GM19193 (cell line): Measurements from ENCODE around the gene TTC38.

Experiments used
- POLR2A ChIP-seq: IDR thresholded peaks from 4 replicates; pipeline ENCODE4 v1.6.1; 2011; ENCODE audit not compliant: insufficient read depth, insufficient read length; ENCODE audit errors: extremely low read depth

TTC38 gene

GRCh38 chr22:46295277-46295971, 27.6 kb downstream of the TTC38 start:
- no peak for TF ChIP-seq POLR2A

GRCh38 chr22:46296257-46297150, 28.7 kb downstream of the TTC38 start, which contains the start of gene GTSE1:
Gene GTSE1, plus strand, starts transcription at chr22:46296870. Its CDS starts 531 bp downstream, at chr22:46297401.
- peak; percentile 89 for TF ChIP-seq POLR2A

DNA sequence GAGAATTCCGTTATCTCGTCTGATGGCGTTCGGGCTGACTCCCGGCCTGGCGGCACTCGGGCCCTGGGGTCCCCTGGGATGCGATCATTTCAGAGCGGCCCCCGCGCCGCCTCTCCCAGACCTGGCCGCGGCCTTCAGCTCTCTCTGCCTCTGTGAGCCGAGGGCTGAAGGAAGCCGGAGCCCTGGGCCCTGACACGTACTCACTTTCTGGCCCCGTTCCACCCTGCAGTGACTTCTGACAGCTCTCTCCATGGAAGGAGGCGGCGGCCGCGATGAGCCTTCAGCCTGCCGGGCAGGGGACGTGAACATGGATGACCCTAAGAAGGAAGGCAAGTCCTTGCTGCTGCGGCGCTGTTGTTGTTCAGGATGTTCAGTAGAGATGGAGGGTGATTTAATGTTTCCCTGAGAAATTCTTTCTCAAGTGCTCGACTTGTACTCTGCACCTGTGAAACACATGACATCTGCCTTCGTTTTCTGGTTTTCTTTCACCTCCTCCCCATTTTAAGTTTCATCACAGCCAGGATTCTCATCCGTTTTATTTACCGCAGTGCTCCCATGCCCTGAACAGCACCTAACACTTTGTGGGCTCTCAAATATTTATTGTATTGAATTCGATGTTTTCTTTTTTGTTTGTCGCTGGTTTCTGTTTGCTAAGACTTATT, 29.5 kb downstream of the TTC38 start:
- TF ChIP-seq POLR2A: no peak

- no peak for TF ChIP-seq POLR2A
These were observed 31.3 kb downstream of the TTC38 start for GRCh38 chr22:46299101-46299500.

DNA sequence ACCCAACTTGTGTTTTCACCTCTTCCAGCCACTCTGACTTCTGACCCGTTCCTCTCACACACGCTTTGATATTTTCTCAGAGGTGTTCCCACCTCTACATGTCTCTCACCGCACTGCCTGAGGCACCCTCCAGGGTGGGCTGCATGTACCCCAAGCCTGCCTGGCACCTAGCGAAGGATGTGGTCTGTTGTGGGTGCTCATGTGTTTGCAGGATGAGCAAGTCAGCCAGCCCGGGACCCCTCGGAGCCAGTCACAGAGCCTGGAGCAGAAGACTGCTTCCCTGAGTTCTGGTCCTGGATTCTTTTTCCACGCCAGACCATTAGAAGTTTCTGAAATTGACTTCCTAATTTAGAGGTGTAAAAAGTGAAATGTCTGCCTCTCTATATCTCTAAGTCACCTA, 32.7 kb downstream of the TTC38 start:
- TF ChIP-seq POLR2A: no peak

DNA sequence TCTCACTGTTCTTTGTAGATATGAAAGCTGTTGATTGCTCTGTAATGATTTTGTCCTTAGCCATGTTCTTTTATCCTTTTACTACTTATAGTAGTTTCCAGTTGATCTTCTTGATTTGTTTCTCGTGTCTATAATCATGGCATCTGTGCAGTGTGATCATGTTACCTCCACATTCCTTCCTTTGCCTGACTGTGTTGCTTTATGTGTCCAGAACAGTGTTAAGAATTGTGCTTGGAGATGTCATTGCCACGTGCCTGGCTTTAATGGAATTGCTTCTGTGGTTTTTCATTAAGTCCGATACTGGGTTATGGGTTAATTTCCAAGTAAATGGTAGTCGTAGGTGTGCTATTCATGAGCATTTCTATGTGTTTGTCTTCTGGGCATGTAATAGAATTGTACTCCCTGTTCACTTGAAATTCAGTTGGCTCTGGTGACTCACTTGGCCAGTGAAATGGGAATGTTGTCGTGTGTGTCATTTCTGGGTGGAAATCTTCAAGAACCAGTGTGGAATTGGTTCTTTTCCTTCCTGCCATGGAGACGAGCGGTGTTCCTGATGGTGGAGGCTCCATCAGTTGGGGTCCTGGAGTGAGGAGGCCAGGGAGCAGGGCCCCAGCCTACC, 35.6 kb downstream of the TTC38 start:
- no peak for TF ChIP-seq POLR2A

DNA sequence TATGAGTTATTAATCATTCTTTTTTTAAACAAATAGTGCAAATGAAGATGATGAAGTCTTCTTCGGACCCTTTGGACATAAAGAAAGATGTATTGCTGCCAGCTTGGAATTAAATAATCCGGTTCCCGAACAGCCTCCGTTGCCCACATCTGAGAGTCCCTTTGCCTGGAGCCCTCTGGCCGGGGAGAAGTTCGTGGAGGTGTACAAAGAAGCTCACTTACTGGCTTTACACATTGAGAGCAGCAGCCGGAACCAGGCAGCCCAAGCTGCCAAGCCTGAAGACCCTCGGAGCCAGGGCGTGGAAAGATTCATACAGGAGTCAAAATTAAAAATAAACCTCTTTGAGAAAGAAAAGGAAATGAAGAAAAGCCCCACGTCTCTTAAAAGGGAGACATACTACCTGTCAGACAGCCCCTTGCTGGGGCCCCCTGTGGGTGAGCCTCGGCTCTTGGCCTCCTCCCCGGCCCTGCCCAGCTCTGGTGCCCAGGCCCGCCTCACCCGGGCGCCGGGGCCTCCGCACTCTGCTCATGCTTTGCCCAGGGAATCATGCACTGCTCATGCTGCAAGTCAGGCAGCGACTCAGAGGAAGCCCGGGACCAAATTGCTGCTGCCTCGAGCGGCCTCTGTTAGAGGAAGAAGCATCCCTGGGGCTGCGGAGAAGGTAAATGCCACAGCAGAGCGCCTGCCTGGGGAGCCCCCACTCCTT, 40.6 kb downstream of the TTC38 start:
- TF ChIP-seq POLR2A: no peak

DNA sequence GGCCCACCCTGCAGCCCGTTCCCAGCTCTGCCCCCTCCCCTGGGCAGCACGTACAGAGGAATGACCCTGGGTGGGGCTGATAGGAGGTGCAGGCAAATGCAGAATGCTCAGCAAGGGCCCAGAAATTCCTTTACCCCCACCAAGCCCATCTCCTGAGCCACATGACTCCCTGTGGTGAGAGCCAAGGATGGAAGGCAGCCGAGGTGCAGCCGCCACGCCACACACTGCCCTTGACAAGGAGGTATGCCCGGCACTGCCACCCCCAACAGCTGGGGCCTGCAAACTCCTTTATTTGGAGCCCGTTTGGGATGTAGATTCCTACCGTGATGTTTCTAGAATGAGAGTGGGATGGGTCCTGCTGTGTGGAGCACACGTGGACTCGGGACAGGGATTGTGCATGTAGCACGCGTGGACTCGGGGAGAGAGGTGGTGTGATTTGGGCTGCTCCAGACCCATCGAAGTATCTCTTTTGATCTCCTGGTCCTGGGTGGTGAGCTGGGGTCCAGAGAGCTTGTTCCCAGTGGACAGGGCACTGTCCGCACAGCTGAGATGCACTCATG, 41.8 kb downstream of the TTC38 start:
- TF ChIP-seq POLR2A: no peak

DNA sequence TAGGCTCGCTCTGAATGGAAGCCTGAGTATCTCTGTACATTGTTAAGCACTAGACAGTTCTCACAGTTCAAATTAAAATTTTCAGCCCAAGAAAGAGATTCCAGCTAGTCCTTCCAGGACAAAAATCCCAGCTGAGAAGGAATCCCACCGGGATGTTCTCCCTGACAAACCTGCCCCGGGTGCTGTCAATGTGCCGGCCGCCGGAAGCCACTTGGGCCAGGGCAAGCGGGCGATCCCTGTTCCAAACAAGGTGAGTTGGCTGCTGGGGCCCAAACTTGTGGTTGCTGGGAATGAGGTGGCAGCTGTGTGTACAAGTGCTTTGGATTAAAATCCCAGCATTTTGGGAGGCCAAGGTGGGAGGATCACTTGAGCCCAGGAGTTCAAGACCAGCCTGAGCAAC, 44.2 kb downstream of the TTC38 start:
- no peak for TF ChIP-seq POLR2A

DNA sequence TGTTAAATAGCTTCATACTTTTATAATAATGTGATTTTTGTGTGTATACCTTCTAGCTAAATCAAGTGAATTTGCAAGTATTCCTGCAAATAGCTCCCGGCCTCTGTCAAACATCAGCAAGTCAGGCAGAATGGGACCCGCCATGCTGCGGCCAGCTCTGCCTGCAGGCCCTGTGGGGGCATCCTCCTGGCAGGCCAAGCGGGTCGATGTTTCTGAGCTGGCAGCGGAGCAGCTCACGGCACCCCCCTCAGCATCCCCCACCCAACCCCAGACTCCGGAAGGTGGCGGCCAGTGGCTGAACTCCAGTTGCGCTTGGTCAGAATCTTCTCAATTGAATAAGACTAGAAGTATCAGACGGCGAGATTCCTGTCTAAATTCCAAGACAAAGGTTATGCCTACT, 48.2 kb downstream of the TTC38 start:
- TF ChIP-seq POLR2A: no peak

DNA sequence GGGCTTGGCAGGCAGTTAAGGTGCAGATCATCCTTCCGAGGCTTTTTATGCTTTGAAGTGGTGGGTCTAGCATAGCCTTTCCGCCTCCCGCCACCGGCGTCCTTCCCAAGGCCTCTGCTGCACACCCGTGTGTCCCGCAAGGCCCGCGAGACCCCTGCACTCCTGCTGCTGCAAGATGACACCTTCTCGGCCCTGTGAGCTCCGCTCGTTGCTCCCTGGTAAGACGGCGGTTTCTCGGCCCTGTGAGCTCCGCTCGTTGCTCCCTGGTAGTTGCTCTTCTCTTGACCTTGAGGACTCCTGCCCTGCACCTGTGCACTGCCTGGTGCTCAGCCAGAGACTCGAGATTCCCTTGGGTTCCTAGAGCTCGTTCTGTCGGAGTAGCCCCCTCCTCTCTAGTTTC, 49.8 kb downstream of the TTC38 start:
- no peak for TF ChIP-seq POLR2A

DNA sequence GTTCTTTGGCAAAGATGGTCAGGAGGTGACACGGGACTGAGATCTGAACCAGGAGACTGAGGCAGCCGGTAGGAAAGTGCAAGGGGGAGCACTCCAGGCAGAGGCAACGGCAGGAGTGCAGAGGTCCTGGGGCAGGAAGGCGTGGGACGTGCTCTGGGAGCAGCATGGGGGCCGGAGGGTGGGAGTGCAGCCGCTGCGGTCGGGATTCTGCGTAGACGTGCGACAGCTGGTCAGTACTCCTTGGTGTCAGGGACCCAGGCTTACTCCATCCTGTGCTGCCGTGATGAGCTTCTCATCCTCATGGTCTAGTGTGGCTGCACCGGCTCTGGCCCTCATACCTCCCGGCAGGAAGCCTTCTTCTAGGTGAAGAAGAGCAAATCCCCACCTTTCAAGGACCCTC, 50.8 kb downstream of the TTC38 start:
- no peak for TF ChIP-seq POLR2A

DNA sequence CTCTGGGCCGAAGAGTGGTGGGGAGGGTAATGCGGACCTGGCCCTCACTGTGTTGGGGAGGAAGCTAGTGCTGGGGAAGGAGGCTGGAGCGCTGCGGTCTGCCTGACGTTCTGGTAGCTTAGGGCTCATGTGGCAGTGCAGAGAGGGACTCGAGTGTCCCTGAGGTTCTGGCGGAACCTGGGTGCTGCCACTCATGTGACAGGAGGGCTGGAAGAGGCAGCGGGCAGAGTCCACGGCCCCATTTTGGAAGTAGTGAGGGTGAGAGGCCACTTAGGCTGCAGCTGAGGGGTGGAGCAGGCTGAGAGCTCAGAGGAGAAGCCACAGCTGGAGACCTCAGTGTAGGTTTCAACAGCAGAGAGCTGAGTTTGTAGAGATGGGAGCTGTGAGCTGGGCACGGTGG, 51.5 kb downstream of the TTC38 start:
- no peak for TF ChIP-seq POLR2A

- TF ChIP-seq POLR2A: no peak
These were observed 52.4 kb downstream of the TTC38 start for GRCh38 chr22:46320166-46320710.
